ENCODE measurements around the gene CACNB2.

Gene CACNB2

GRCh38 chr10:18254692-18255091 lies 114.5 kb downstream of the CACNB2 start:
- no peak for TF ChIP-seq CTCF (IDR thresholded peaks at IDR 0.05; ENCODE audit: low read depth, low read length)
- DNase-seq (ENCODE audit: low read depth) = no peak
- no peak overlapping the region for H3K4me3 ChIP-seq (ENCODE audit: low read depth, low read length)

GRCh38 chr10:18260310-18260922 lies 120.2 kb downstream of the CACNB2 start:
- no peak overlapping the region for H3K4me3 ChIP-seq (ENCODE audit: low read depth, low read length)
- TF ChIP-seq CTCF (IDR thresholded peaks at IDR 0.05; ENCODE audit: low read depth, low read length) (no peak), POLR2A (IDR thresholded peaks at IDR 0.05; ENCODE audit: extremely low read depth, insufficient read length) (no peak), MAX (IDR thresholded peaks at IDR 0.05; ENCODE audit: low read depth, low read length) (no peak), MYC (IDR thresholded peaks at IDR 0.05; ENCODE audit: low read depth, low read length) (no peak)
- DNase-seq (ENCODE audit: low read depth) = no peak

- H3K4me3 ChIP-seq (ENCODE audit: low read depth, low read length) = no peak overlapping the region
- DNase-seq (ENCODE audit: low read depth) = no peak
- no peak for TF ChIP-seq MYC (IDR thresholded peaks at IDR 0.05; ENCODE audit: low read depth, low read length)
Measured at GRCh38 chr10:18261063-18261610, 120.9 kb downstream of the CACNB2 start.

- no peak overlapping the region for H3K4me3 ChIP-seq (ENCODE audit: low read depth, low read length)
- no peak for DNase-seq (ENCODE audit: low read depth)
- no peak for TF ChIP-seq CTCF (IDR thresholded peaks at IDR 0.05; ENCODE audit: low read depth, low read length)
- no peak for TF ChIP-seq POLR2A (IDR thresholded peaks at IDR 0.05; ENCODE audit: extremely low read depth, insufficient read length)
- TF ChIP-seq MYC (IDR thresholded peaks at IDR 0.05; ENCODE audit: low read depth, low read length) = no peak
- TF ChIP-seq MAX (IDR thresholded peaks at IDR 0.05; ENCODE audit: low read depth, low read length) = no peak
Measured at GRCh38 chr10:18261768-18262231, 121.6 kb downstream of the CACNB2 start.

- H3K4me3 ChIP-seq (ENCODE audit: low read depth, low read length) = no peak overlapping the region
- TF ChIP-seq MAX (IDR thresholded peaks at IDR 0.05; ENCODE audit: low read depth, low read length) (no peak), CTCF (IDR thresholded peaks at IDR 0.05; ENCODE audit: low read depth, low read length) (no peak), MYC (IDR thresholded peaks at IDR 0.05; ENCODE audit: low read depth, low read length) (no peak), POLR2A (IDR thresholded peaks at IDR 0.05; ENCODE audit: extremely low read depth, insufficient read length) (no peak)
- DNase-seq (ENCODE audit: low read depth) = no peak
Measured at GRCh38 chr10:18264466-18265050, 124.3 kb downstream of the CACNB2 start.

GRCh38 chr10:18268005-18268404 lies 127.8 kb downstream of the CACNB2 start:
- DNase-seq (ENCODE audit: low read depth) = no peak
- no peak overlapping the region for H3K4me3 ChIP-seq (ENCODE audit: low read depth, low read length)
- TF ChIP-seq MAX (IDR thresholded peaks at IDR 0.05; ENCODE audit: low read depth, low read length) (no peak), CTCF (IDR thresholded peaks at IDR 0.05; ENCODE audit: low read depth, low read length) (no peak), POLR2A (IDR thresholded peaks at IDR 0.05; ENCODE audit: extremely low read depth, insufficient read length) (no peak), MYC (IDR thresholded peaks at IDR 0.05; ENCODE audit: low read depth, low read length) (no peak)

Measured in NB4 (cell line).